ENCODE data around the gene CBFA2T3. TPM values are rescaled to one million over a fixed set of nuclear protein-coding genes. Genes with fewer than 3 reads are reported as not detected.

Gene CBFA2T3
- total RNA-seq, 1 experiment from 2014 or later: not detected

- H3K36me3 ChIP-seq (ENCODE audit: insufficient read depth, low read length): no peaks in the 10 kb centered on the region
- no peak overlapping the region for H3K9ac ChIP-seq (ENCODE audit: low read length)
- no peak overlapping the region for H3K4me3 ChIP-seq (ENCODE audit: low read length)
- no peaks in the 10 kb centered on the region for H3K9me2 ChIP-seq (replicated peaks; ENCODE audit: insufficient read depth, low read length)
- no peak overlapping the region for H2AFZ ChIP-seq (ENCODE audit: low read length)
- peaks cover 22% of the 10 kb centered on the region for H3K4me1 ChIP-seq (ENCODE audit: low read length)
- H3K27me3 ChIP-seq (ENCODE audit: low read length): no peaks in the 10 kb centered on the region
- H3K27ac ChIP-seq (ENCODE audit: low read length): no peak overlapping the region
- peaks cover 5% of the 10 kb centered on the region; the same call in 1 of the 2 replicates for H4K20me1 ChIP-seq (ENCODE audit: insufficient read depth, low read depth, low read length)
- H3K9me3 ChIP-seq (ENCODE audit: low read length): no peaks in the 10 kb centered on the region
- H3K79me2 ChIP-seq (ENCODE audit: low read length): peaks cover 26% of the 10 kb centered on the region
- DNase-seq: no peak
- no peak overlapping the region for H3K4me2 ChIP-seq (ENCODE audit: low read depth, low read length, poor library complexity, severe bottlenecking)
Measured at GRCh38 chr16:88853325-88853941, 123.6 kb downstream of the CBFA2T3 start.

- H3K4me2 ChIP-seq (ENCODE audit: low read depth, low read length, poor library complexity, severe bottlenecking): no peak overlapping the region
- peaks cover 14% of the 10 kb centered on the region for H3K4me1 ChIP-seq (ENCODE audit: low read length)
- H3K9ac ChIP-seq (ENCODE audit: low read length): no peak overlapping the region
- no peaks in the 10 kb centered on the region for H3K9me2 ChIP-seq (replicated peaks; ENCODE audit: insufficient read depth, low read length)
- no peaks in the 10 kb centered on the region for H3K27me3 ChIP-seq (ENCODE audit: low read length)
- no peak for DNase-seq
- H4K20me1 ChIP-seq (ENCODE audit: insufficient read depth, low read depth, low read length): peaks cover 5% of the 10 kb centered on the region; the same call in 1 of the 2 replicates
- no peak overlapping the region for H3K27ac ChIP-seq (ENCODE audit: low read length)
- H2AFZ ChIP-seq (ENCODE audit: low read length): no peak overlapping the region
- H3K36me3 ChIP-seq (ENCODE audit: insufficient read depth, low read length): no peaks in the 10 kb centered on the region
- no peaks in the 10 kb centered on the region for H3K9me3 ChIP-seq (ENCODE audit: low read length)
- no peak overlapping the region for H3K4me3 ChIP-seq (ENCODE audit: low read length)
- peaks cover 13% of the 10 kb centered on the region for H3K79me2 ChIP-seq (ENCODE audit: low read length)
Measured at GRCh38 chr16:88851616-88852015, 125.4 kb downstream of the CBFA2T3 start.

GRCh38 chr16:88850531-88851199, 126.3 kb downstream of the CBFA2T3 start:
- H2AFZ ChIP-seq (ENCODE audit: low read length): no peak overlapping the region
- no peak overlapping the region for H3K4me2 ChIP-seq (ENCODE audit: low read depth, low read length, poor library complexity, severe bottlenecking)
- no peaks in the 10 kb centered on the region for H3K9me3 ChIP-seq (ENCODE audit: low read length)
- no peaks in the 10 kb centered on the region for H3K27me3 ChIP-seq (ENCODE audit: low read length)
- H3K4me3 ChIP-seq (ENCODE audit: low read length): no peak overlapping the region
- no peak overlapping the region for H3K9ac ChIP-seq (ENCODE audit: low read length)
- no peaks in the 10 kb centered on the region for H3K9me2 ChIP-seq (replicated peaks; ENCODE audit: insufficient read depth, low read length)
- no peak for DNase-seq
- H3K79me2 ChIP-seq (ENCODE audit: low read length): peaks cover 7% of the 10 kb centered on the region
- peaks cover 9% of the 10 kb centered on the region for H3K4me1 ChIP-seq (ENCODE audit: low read length)
- no peaks in the 10 kb centered on the region for H3K36me3 ChIP-seq (ENCODE audit: insufficient read depth, low read length)
- H3K27ac ChIP-seq (ENCODE audit: low read length): no peak overlapping the region
- H4K20me1 ChIP-seq (ENCODE audit: insufficient read depth, low read depth, low read length): peaks cover 1% of the 10 kb centered on the region; the same call in 1 of the 2 replicates

GRCh38 chr16:88848557-88848956, 128.4 kb downstream of the CBFA2T3 start:
- Histone ChIP-seq H3K27ac (ENCODE audit: low read length) (no peak overlapping the region), H3K4me1 (ENCODE audit: low read length) (peaks cover 12% of the 10 kb centered on the region), H3K4me2 (ENCODE audit: low read depth, low read length, poor library complexity, severe bottlenecking) (no peak overlapping the region), H3K79me2 (ENCODE audit: low read length) (no peaks in the 10 kb centered on the region), H3K9me3 (ENCODE audit: low read length) (no peaks in the 10 kb centered on the region), H3K9ac (ENCODE audit: low read length) (no peak overlapping the region), H4K20me1 (ENCODE audit: insufficient read depth, low read depth, low read length) (no peaks in the 10 kb centered on the region), H2AFZ (ENCODE audit: low read length) (no peak overlapping the region), H3K27me3 (ENCODE audit: low read length) (no peaks in the 10 kb centered on the region), H3K36me3 (ENCODE audit: insufficient read depth, low read length) (no peaks in the 10 kb centered on the region), H3K9me2 (replicated peaks; ENCODE audit: insufficient read depth, low read length) (no peaks in the 10 kb centered on the region), H3K4me3 (ENCODE audit: low read length) (no peak overlapping the region)
- DNase-seq: no peak

GRCh38 chr16:88847654-88848053, 129.4 kb downstream of the CBFA2T3 start:
- Histone ChIP-seq H3K36me3 (ENCODE audit: insufficient read depth, low read length) (no peaks in the 10 kb centered on the region), H3K9ac (ENCODE audit: low read length) (no peak overlapping the region), H3K9me3 (ENCODE audit: low read length) (no peaks in the 10 kb centered on the region), H3K4me3 (ENCODE audit: low read length) (no peak overlapping the region), H3K27ac (ENCODE audit: low read length) (no peak overlapping the region), H3K4me2 (ENCODE audit: low read depth, low read length, poor library complexity, severe bottlenecking) (no peak overlapping the region), H3K4me1 (ENCODE audit: low read length) (peaks cover 12% of the 10 kb centered on the region), H4K20me1 (ENCODE audit: insufficient read depth, low read depth, low read length) (no peaks in the 10 kb centered on the region), H3K79me2 (ENCODE audit: low read length) (no peaks in the 10 kb centered on the region), H3K9me2 (replicated peaks; ENCODE audit: insufficient read depth, low read length) (no peaks in the 10 kb centered on the region), H2AFZ (ENCODE audit: low read length) (no peak overlapping the region), H3K27me3 (ENCODE audit: low read length) (no peaks in the 10 kb centered on the region)
- no peak for DNase-seq

- H4K20me1 ChIP-seq (ENCODE audit: insufficient read depth, low read depth, low read length): no peaks in the 10 kb centered on the region
- no peaks in the 10 kb centered on the region for H3K9me3 ChIP-seq (ENCODE audit: low read length)
- DNase-seq: no peak
Measured at GRCh38 chr16:88846088-88846487, 130.9 kb downstream of the CBFA2T3 start.

GRCh38 chr16:88844419-88845036, 132.5 kb downstream of the CBFA2T3 start:
- no peaks in the 10 kb centered on the region for H3K36me3 ChIP-seq (ENCODE audit: insufficient read depth, low read length)

More at GRCh38 chr16:88846088-88846487, 130.9 kb downstream of the CBFA2T3 start:
- no peak overlapping the region for H3K4me2 ChIP-seq (ENCODE audit: low read depth, low read length, poor library complexity, severe bottlenecking)
- H3K4me1 ChIP-seq (ENCODE audit: low read length): peaks cover 12% of the 10 kb centered on the region
- H3K36me3 ChIP-seq (ENCODE audit: insufficient read depth, low read length): no peaks in the 10 kb centered on the region
- no peak overlapping the region for H3K9ac ChIP-seq (ENCODE audit: low read length)
- H3K27ac ChIP-seq (ENCODE audit: low read length): no peak overlapping the region
- H3K27me3 ChIP-seq (ENCODE audit: low read length): no peaks in the 10 kb centered on the region
- no peaks in the 10 kb centered on the region for H3K9me2 ChIP-seq (replicated peaks; ENCODE audit: insufficient read depth, low read length)
- no peak overlapping the region for H2AFZ ChIP-seq (ENCODE audit: low read length)
- no peaks in the 10 kb centered on the region for H3K79me2 ChIP-seq (ENCODE audit: low read length)
- no peak overlapping the region for H3K4me3 ChIP-seq (ENCODE audit: low read length)

GRCh38 chr16:88843256-88843655, 133.8 kb downstream of the CBFA2T3 start:
- Histone ChIP-seq H3K79me2 (ENCODE audit: low read length) (no peaks in the 10 kb centered on the region), H3K9ac (ENCODE audit: low read length) (no peak overlapping the region), H3K36me3 (ENCODE audit: insufficient read depth, low read length) (no peaks in the 10 kb centered on the region), H3K9me3 (ENCODE audit: low read length) (no peaks in the 10 kb centered on the region), H3K4me3 (ENCODE audit: low read length) (no peak overlapping the region), H3K27ac (ENCODE audit: low read length) (no peak overlapping the region), H3K27me3 (ENCODE audit: low read length) (no peaks in the 10 kb centered on the region), H3K9me2 (replicated peaks; ENCODE audit: insufficient read depth, low read length) (no peaks in the 10 kb centered on the region), H4K20me1 (ENCODE audit: insufficient read depth, low read depth, low read length) (no peaks in the 10 kb centered on the region), H3K4me1 (ENCODE audit: low read length) (peaks cover 12% of the 10 kb centered on the region), H3K4me2 (ENCODE audit: low read depth, low read length, poor library complexity, severe bottlenecking) (no peak overlapping the region), H2AFZ (ENCODE audit: low read length) (no peak overlapping the region)
- no peak for DNase-seq

More at GRCh38 chr16:88844419-88845036, 132.5 kb downstream of the CBFA2T3 start:
- no peaks in the 10 kb centered on the region for H4K20me1 ChIP-seq (ENCODE audit: insufficient read depth, low read depth, low read length)
- H3K9me3 ChIP-seq (ENCODE audit: low read length): no peaks in the 10 kb centered on the region
- no peak overlapping the region for H3K4me3 ChIP-seq (ENCODE audit: low read length)
- H3K27me3 ChIP-seq (ENCODE audit: low read length): no peaks in the 10 kb centered on the region
- H3K27ac ChIP-seq (ENCODE audit: low read length): peak overlapping the region; percentile 37; the same call in 1 of the 2 replicates
- H3K9me2 ChIP-seq (replicated peaks; ENCODE audit: insufficient read depth, low read length): no peaks in the 10 kb centered on the region
- H2AFZ ChIP-seq (ENCODE audit: low read length): no peak overlapping the region
- peak; percentile 56 for DNase-seq
- H3K4me2 ChIP-seq (ENCODE audit: low read depth, low read length, poor library complexity, severe bottlenecking): no peak overlapping the region
- H3K4me1 ChIP-seq (ENCODE audit: low read length): peaks cover 12% of the 10 kb centered on the region
- no peak overlapping the region for H3K9ac ChIP-seq (ENCODE audit: low read length)
- H3K79me2 ChIP-seq (ENCODE audit: low read length): no peaks in the 10 kb centered on the region
